Right lobe of liver (tissue), 4 donors: ENCODE data around the gene DTX3.

ENCODE experiments used
- POLR2A ChIP-seq: fragments of 450-650 bp; IDR thresholded peaks from one replicate; pipeline ENCODE4 v1.6.1; 2017; ENCODE audit warnings: antibody characterized with exemption, mild to moderate bottlenecking
- TF ChIP-seq, protein P1 (sequence below), 4 donors: fragments of 200-600 bp in 3 of 4; fragments of 450-650 bp in 1 of 4; IDR thresholded peaks; one replicate each; pipeline versions ENCODE4 v1.5.1 to v1.8.0; 2016 to 2022; ENCODE audit warnings: antibody characterized with exemption in 4 of 4, mild to moderate bottlenecking in 2 of 4
- donor health status: DM: no; HTN: no; CAD: no.
- donor health status: DM: no; HTN: no; CAD: no.
- donor health status: DM: no; HTN: yes; CAD: no.

DNA sequence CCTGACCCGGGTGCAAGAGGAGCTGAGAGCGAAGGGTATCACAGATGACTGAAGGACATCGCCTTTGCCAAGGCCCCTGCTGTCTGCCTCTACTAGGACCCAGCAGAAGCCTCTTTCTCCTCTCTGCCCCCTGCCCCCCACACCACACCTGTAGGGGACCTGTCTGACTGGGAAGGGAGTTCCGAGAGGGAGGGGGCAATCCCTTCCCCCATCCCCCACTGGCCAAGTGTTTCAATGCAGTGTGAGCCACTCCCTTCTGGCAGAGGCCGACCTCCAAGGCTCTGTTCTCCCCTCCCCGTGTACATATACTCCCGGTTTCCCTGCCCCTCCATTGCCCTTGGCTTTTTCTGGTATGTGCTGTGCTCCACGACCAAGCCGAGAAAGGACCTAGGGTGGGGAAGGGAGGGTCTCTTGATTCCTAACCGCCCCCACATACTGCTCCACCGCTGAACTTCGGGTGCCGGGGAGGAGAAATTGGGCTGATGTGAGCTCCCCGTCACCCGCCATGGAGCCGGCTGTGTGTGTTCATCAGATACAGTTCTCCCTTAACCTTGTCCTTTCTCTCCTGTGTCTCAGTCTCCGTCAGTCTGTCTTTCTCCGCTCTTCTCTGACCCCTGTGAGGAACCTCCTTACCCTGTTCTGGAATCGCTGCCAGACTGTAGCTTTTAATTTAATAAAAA lies 4.6 kb downstream of the DTX3 start:
- TF ChIP-seq, protein P1, sequence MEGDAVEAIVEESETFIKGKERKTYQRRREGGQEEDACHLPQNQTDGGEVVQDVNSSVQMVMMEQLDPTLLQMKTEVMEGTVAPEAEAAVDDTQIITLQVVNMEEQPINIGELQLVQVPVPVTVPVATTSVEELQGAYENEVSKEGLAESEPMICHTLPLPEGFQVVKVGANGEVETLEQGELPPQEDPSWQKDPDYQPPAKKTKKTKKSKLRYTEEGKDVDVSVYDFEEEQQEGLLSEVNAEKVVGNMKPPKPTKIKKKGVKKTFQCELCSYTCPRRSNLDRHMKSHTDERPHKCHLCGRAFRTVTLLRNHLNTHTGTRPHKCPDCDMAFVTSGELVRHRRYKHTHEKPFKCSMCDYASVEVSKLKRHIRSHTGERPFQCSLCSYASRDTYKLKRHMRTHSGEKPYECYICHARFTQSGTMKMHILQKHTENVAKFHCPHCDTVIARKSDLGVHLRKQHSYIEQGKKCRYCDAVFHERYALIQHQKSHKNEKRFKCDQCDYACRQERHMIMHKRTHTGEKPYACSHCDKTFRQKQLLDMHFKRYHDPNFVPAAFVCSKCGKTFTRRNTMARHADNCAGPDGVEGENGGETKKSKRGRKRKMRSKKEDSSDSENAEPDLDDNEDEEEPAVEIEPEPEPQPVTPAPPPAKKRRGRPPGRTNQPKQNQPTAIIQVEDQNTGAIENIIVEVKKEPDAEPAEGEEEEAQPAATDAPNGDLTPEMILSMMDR (IDR thresholded peaks at IDR 0.05): no peak
- no peak for TF ChIP-seq POLR2A
